Right lobe of liver (tissue), 4 donors: ENCODE data around the gene PPDPF.

Experiments
- CTCF ChIP-seq, 4 donors: fragments of 200-600 bp in 3 of 4; fragments of 450-650 bp in 1 of 4; IDR thresholded peaks; one replicate each; pipeline versions ENCODE4 v1.5.1 to v1.8.0; 2016 to 2022; ENCODE audit warnings: antibody characterized with exemption in 4 of 4, mild to moderate bottlenecking in 2 of 4
- POLR2A ChIP-seq: fragments of 450-650 bp; IDR thresholded peaks from one replicate; pipeline ENCODE4 v1.6.1; 2017; ENCODE audit warnings: antibody characterized with exemption, mild to moderate bottlenecking
- donor health status: DM: no; HTN: no; CAD: no.
- donor health status: DM: no; HTN: no; CAD: no.
- donor health status: DM: no; HTN: yes; CAD: no.

GRCh38 chr20:63497946-63498935 lies 22.3 kb upstream of the PPDPF start:
- TF ChIP-seq CTCF (IDR thresholded peaks at IDR 0.05) = no peak
- TF ChIP-seq POLR2A = no peak
